ENCODE results near the gene RPN2. TPM values are rescaled to one million over a fixed set of nuclear protein-coding genes. Genes with fewer than 3 reads are reported as not detected.

The RPN2 gene
- polyA plus RNA-seq, 1 donor from 2014 or later: 151 TPM

GRCh38 chr20:37249304-37249703 lies 70.2 kb downstream of the RPN2 start:
- no peak overlapping the region for H3K4me3 ChIP-seq (ENCODE audit: low read length)
- H3K9me3 ChIP-seq (ENCODE audit: low read length): no peaks in the 10 kb centered on the region
- no peak for TF ChIP-seq MXI1 (conservative IDR thresholded peaks at IDR 0.05; ENCODE audit: poor library complexity, severe bottlenecking)
- no peak for TF ChIP-seq RAD21 (conservative IDR thresholded peaks at IDR 0.05)
- TF ChIP-seq EZH2 (IDR thresholded peaks at IDR 0.05; ENCODE audit: borderline replicate concordance, insufficient read depth, low read length, poor library complexity, severe bottlenecking): no peak
- TF ChIP-seq POLR2AphosphoS5 (IDR thresholded peaks at IDR 0.05): no peak
- TF ChIP-seq, protein P1, sequence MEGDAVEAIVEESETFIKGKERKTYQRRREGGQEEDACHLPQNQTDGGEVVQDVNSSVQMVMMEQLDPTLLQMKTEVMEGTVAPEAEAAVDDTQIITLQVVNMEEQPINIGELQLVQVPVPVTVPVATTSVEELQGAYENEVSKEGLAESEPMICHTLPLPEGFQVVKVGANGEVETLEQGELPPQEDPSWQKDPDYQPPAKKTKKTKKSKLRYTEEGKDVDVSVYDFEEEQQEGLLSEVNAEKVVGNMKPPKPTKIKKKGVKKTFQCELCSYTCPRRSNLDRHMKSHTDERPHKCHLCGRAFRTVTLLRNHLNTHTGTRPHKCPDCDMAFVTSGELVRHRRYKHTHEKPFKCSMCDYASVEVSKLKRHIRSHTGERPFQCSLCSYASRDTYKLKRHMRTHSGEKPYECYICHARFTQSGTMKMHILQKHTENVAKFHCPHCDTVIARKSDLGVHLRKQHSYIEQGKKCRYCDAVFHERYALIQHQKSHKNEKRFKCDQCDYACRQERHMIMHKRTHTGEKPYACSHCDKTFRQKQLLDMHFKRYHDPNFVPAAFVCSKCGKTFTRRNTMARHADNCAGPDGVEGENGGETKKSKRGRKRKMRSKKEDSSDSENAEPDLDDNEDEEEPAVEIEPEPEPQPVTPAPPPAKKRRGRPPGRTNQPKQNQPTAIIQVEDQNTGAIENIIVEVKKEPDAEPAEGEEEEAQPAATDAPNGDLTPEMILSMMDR (IDR thresholded peaks at IDR 0.05; ENCODE audit: poor library complexity, severe bottlenecking): no peak
- no peak for TF ChIP-seq TAF1 (IDR thresholded peaks at IDR 0.05; ENCODE audit: low read depth)
- TF ChIP-seq, protein P2, sequence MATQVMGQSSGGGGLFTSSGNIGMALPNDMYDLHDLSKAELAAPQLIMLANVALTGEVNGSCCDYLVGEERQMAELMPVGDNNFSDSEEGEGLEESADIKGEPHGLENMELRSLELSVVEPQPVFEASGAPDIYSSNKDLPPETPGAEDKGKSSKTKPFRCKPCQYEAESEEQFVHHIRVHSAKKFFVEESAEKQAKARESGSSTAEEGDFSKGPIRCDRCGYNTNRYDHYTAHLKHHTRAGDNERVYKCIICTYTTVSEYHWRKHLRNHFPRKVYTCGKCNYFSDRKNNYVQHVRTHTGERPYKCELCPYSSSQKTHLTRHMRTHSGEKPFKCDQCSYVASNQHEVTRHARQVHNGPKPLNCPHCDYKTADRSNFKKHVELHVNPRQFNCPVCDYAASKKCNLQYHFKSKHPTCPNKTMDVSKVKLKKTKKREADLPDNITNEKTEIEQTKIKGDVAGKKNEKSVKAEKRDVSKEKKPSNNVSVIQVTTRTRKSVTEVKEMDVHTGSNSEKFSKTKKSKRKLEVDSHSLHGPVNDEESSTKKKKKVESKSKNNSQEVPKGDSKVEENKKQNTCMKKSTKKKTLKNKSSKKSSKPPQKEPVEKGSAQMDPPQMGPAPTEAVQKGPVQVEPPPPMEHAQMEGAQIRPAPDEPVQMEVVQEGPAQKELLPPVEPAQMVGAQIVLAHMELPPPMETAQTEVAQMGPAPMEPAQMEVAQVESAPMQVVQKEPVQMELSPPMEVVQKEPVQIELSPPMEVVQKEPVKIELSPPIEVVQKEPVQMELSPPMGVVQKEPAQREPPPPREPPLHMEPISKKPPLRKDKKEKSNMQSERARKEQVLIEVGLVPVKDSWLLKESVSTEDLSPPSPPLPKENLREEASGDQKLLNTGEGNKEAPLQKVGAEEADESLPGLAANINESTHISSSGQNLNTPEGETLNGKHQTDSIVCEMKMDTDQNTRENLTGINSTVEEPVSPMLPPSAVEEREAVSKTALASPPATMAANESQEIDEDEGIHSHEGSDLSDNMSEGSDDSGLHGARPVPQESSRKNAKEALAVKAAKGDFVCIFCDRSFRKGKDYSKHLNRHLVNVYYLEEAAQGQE (IDR thresholded peaks at IDR 0.05; ENCODE audit: borderline replicate concordance): no peak
- TF ChIP-seq EP300 (conservative IDR thresholded peaks at IDR 0.05; ENCODE audit: poor library complexity, severe bottlenecking): no peak
- no peak for TF ChIP-seq SMC3 (conservative IDR thresholded peaks at IDR 0.05; ENCODE audit: poor library complexity)
- no peak overlapping the region for H3K4me2 ChIP-seq (ENCODE audit: low read length)
- no peaks in the 10 kb centered on the region for H4K20me1 ChIP-seq (ENCODE audit: insufficient read depth)
- no peaks in the 10 kb centered on the region for H3K27me3 ChIP-seq (ENCODE audit: insufficient read depth, low read depth, low read length)
- H3K36me3 ChIP-seq (ENCODE audit: insufficient read depth, low read length): no peaks in the 10 kb centered on the region
- no peaks in the 10 kb centered on the region for H3K9me2 ChIP-seq (ENCODE audit: insufficient read depth, low read length)
- no peak overlapping the region for H3K9ac ChIP-seq (ENCODE audit: low read length)
- H3K27ac ChIP-seq (ENCODE audit: low read length): no peak overlapping the region
- no peak overlapping the region for H2AFZ ChIP-seq (ENCODE audit: low read depth, low read length)
- H3K79me2 ChIP-seq (replicated peaks; ENCODE audit: insufficient read depth, low read length): no peaks in the 10 kb centered on the region
- H3F3A ChIP-seq (ENCODE audit: insufficient read depth, low read length, poor library complexity, severe bottlenecking): peaks cover 6% of the 10 kb centered on the region

GRCh38 chr20:37251825-37252477 lies 72.8 kb downstream of the RPN2 start:
- Histone ChIP-seq H3K79me2 (replicated peaks; ENCODE audit: insufficient read depth, low read length) (no peaks in the 10 kb centered on the region), H3K27ac (ENCODE audit: low read length) (peak overlapping the region; percentile 34), H3K9me3 (ENCODE audit: low read length) (no peaks in the 10 kb centered on the region), H3F3A (ENCODE audit: insufficient read depth, low read length, poor library complexity, severe bottlenecking) (peaks cover 6% of the 10 kb centered on the region), H3K27me3 (ENCODE audit: insufficient read depth, low read depth, low read length) (no peaks in the 10 kb centered on the region), H3K36me3 (ENCODE audit: insufficient read depth, low read length) (no peaks in the 10 kb centered on the region), H3K4me2 (ENCODE audit: low read length) (no peak overlapping the region), H3K4me3 (ENCODE audit: low read length) (no peak overlapping the region), H3K9ac (ENCODE audit: low read length) (peak overlapping the region; percentile 16), H4K20me1 (ENCODE audit: insufficient read depth) (no peaks in the 10 kb centered on the region), H3K9me2 (ENCODE audit: insufficient read depth, low read length) (no peaks in the 10 kb centered on the region), H2AFZ (ENCODE audit: low read depth, low read length) (peak overlapping the region; percentile 2)
- TF ChIP-seq, protein P1 (IDR thresholded peaks at IDR 0.05; ENCODE audit: poor library complexity, severe bottlenecking): no peak
- no peak for TF ChIP-seq EZH2 (IDR thresholded peaks at IDR 0.05; ENCODE audit: borderline replicate concordance, insufficient read depth, low read length, poor library complexity, severe bottlenecking)

All from neural cell (in vitro differentiated cells).